MM.1S (cell line): ENCODE data around the gene TRAPPC12.

ENCODE experiments used
- EZH2 ChIP-seq: fragments of 300-600 bp; sonication (generic); optimal IDR thresholded peaks from 2 replicates; pipeline ENCODE3; 2017; ENCODE audit warnings: low read depth, mild to moderate bottlenecking, antibody characterized with exemption, low read length, mixed read lengths
- EZH2phosphoT487 ChIP-seq: fragments of 300-600 bp; sonication (generic); IDR thresholded peaks from 2 replicates; pipeline ENCODE4 v1.6.1; 2018; ENCODE audit warnings: antibody characterized with exemption, low read length
- TF ChIP-seq, protein P1 (sequence below): fragments of 300-600 bp; sonication (generic); IDR thresholded peaks from 2 replicates; pipeline ENCODE4 v1.5.1; 2016; ENCODE audit warnings: antibody characterized with exemption, low read length, mixed read lengths

DNA sequence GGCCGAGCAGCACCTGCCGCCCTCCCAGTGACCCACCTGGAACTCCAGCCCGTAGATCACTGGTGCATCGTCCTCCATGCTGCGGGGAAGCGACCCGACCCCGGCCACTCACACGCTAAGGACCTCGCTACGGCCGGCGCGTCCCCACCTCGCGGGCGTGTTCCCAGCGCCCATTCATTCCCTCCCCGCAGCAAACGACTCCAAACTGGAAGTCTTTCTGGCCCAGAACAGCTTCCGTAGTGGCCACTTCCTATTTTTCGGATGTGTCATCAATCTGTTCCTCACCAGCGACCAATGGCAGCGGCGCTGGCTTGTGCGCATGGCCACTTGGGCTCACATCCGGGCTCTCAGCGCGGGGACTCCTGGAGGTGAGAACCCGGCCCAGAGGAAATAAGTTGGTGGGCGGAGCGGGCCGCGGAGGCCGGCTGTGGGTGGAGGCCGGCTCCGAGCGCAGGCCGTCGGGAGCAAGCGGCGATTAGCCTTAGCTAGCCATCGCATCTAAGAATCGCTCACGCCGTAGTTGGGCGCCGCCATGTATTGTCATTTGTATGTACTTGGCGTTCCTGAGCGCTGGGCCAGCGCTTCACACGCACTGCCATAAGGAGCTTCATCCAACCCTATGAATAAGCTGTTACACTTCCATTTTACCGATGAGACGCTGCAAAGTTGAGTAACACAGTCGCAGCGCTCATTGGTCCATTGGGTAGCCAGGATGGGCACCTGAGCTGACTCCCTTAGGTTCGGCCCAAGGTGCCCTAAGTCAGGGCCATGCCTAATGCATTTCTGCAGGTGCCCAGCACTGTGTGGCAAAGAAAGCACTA lies 1.7 kb upstream of the TRAPPC12 start, which contains the start of gene EIPR1:
- TF ChIP-seq, protein P1, sequence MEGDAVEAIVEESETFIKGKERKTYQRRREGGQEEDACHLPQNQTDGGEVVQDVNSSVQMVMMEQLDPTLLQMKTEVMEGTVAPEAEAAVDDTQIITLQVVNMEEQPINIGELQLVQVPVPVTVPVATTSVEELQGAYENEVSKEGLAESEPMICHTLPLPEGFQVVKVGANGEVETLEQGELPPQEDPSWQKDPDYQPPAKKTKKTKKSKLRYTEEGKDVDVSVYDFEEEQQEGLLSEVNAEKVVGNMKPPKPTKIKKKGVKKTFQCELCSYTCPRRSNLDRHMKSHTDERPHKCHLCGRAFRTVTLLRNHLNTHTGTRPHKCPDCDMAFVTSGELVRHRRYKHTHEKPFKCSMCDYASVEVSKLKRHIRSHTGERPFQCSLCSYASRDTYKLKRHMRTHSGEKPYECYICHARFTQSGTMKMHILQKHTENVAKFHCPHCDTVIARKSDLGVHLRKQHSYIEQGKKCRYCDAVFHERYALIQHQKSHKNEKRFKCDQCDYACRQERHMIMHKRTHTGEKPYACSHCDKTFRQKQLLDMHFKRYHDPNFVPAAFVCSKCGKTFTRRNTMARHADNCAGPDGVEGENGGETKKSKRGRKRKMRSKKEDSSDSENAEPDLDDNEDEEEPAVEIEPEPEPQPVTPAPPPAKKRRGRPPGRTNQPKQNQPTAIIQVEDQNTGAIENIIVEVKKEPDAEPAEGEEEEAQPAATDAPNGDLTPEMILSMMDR, result no peak
- TF ChIP-seq EZH2, result no peak
- no peak for TF ChIP-seq EZH2phosphoT487
